HK-2 (cell line): ENCODE data around the gene TMEM240.
"Not testable (repeated sequence)": the region's sequence is repeated elsewhere in the genome, so short reads cannot be mapped to it uniquely, and the experiment has no call there.

Source experiments
- DNase-seq: peaks from one replicate; pipeline ENCODE4 v3.0.0-alpha.2; 2018; ENCODE audit not compliant: unreplicated experiment

The TMEM240 gene

DNA sequence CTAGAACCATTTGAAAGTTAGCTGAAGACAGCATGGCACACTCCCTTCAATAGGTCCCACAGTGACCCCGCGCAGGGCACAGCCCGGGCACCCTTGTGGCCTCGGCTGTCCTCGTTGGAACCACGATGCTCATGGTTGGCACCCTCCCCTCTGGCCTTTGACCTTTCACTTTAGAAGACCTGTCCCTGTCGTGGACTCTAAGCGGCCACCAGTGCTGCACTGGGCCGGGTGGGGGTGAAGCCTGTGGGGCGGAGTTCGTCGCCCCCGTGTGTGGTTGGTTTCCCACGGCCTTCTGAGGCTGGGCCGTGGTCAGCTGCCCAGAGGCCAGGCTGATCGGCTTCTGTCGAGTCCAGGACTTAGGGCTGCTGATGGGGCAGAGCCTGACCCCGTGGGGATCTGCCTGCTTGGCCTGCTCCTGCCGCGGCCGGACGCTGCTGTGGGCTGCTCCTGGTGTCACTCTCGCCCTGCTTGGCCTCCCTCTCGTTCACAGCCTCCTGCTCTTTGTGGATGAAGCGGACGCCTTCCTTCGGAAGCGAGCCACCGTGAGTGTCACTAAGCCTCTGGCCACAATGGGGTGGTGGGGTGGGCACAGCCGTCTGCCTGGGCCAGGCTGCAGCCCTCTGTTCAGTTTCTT lies 15.6 kb downstream of the TMEM240 start:
- not testable (repeated sequence) for DNase-seq

DNA sequence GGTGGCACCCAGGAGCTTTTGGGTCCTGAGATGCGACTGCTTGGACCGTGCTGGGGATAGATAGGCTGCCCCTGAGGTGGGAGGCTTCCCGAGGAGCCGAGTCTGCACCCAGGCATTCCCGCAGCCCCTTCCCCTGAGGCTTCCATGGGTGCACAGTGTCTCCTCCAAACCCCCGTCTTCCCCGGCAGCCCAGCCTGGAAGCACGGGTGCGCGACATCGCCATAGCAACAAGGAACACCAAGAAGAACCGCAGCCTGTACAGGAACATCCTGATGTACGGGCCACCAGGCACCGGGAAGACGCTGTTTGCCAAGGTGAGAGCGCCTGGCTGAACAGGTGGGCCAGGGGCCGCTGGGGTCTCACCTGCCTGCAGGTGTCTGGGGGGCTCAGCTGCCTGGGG lies 16.8 kb downstream of the TMEM240 start:
- not testable (repeated sequence) for DNase-seq

GRCh38 chr1:1523226-1523625 lies 17.2 kb downstream of the TMEM240 start:
- not testable (repeated sequence) for DNase-seq

DNA sequence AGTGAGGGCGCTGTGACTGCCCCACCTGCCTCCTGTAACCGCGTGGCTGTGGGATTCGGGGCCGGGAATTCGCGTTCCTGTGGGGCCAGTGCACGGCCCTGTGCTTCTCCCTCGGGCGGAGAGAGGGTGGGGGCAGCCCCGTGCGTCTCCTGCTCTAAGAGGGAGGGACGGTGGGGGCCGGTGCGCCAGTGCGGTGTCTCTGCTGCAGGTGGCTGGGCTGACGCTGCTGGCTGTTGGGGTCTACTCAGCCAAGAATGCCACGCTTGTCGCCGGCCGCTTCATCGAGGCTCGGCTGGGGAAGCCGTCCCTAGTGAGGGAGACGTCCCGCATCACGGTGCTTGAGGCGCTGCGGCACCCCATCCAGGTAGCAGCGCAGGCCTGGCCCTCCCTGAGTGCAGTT lies 17.9 kb downstream of the TMEM240 start:
- DNase-seq: not testable (repeated sequence)

DNA sequence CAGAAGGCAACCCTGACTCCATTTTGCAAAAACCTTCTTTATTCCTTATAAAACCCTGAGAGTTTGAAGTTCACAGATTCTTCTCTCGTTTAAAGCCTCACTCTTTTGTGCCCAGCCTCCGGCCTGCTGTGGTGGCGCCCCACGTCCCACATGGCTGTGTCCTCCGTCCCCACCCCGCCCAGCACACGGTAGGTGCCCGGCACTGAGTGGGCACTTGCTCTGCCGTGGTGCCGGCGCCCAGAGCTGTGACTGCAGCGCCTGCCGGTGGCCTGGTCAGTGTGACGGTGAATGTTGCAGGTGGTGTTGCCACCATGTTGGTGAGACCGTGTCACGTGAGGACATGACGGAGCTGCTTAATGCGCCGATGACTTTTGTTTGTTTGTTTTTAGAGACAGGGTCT lies 19.1 kb downstream of the TMEM240 start:
- no peak for DNase-seq

DNA sequence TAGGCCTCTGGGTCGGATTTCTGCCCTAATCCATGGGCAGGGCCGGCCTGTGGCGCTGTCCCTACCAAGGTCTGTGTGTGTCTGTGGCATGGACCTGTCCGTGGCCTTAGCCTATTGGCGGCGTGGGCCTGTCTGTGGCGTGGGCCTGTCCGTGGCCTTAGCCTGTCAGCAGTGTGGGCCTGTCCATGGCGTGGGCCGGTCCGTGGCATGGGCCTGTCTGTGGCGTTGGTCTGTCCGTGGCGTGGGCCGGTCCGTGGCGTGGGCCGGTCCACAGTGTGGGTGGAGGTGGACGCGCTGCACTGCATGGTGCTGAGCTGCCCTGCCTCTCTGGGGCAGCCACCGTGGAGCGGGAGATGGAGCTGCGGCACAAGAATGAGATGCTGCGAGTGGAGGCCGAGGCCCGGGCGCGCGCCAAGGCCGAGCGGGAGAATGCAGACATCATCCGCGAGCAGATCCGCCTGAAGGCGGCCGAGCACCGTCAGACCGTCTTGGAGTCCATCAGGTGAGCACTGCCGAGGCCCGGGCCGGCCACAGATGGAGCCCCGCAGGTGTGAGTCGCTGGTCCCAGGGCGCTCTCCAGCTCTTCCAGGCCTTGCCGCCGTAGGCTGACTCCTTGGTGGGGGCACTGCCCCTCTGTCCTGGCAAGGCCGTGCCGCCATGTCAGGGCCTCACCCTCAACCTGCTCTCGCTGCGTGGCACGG lies 20.5 kb downstream of the TMEM240 start:
- DNase-seq: not testable (repeated sequence)

DNA sequence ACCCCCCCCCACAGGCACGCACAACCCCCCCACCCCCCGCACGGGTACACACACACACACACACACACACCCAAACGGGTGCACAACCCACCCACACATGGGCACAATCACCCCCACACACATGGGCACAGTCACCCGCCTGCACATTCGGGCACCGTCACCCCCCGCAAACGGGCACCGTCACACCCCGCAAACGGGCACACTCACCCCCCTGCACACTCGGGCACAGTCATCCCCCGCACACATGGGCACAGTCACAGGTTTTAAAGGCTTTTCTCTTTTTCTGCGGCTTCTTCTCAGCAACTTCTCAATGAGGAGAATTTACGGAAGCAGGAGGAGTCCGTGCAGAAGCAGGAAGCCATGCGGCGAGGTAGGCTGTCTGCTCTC lies 21.8 kb downstream of the TMEM240 start:
- DNase-seq: not testable (repeated sequence)

DNA sequence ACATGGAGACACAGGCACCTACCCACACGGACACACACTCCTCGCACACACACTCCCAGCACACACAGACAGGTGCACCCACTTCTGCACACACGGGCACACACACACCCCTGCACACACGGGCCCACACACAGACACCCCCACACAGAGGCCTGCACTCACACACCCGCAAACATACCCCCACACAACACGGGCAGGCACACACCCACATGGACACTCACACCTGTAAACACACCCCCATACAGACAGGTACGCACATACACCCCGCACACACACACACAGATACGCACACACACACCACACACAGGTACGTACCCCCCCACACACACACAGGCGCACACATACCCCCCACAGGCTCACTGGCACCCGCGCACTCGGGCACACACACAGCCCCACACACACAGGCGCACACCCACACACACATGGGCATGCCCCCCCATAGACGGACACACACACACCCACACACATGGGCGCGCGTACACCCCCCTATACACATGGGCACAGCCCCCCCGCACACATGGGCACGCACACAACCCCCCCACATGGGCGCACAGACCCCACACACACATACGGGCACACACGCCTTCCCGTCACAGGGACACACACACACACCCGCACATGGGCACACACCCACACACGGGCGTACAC lies 22.3 kb downstream of the TMEM240 start:
- no peak for DNase-seq

DNA sequence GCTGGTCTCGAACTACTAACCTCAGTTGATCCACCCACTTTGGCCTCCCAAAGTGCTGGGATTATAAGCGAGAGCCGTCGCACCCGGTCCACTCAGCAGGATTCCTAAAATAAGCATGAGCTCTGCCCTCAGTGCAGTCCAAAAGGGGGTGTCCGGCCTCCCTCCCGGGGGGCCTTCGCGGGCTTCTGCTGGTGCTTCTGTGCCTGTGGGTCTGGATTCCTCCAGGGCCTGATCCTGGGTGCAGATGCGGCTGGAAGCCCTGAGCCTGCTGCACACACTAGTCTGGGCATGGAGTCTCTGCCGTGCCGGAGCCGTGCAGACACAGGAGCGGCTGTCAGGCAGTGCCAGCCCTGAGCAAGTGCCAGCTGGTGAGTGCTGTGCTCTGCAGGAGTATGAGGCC lies 23.5 kb downstream of the TMEM240 start:
- not testable (repeated sequence) for DNase-seq

- not testable (repeated sequence) for DNase-seq
Measured at GRCh38 chr1:1514376-1514775, 26.0 kb downstream of the TMEM240 start.

- DNase-seq: not testable (repeated sequence)
Measured at GRCh38 chr1:1513675-1514074, 26.7 kb downstream of the TMEM240 start.

DNA sequence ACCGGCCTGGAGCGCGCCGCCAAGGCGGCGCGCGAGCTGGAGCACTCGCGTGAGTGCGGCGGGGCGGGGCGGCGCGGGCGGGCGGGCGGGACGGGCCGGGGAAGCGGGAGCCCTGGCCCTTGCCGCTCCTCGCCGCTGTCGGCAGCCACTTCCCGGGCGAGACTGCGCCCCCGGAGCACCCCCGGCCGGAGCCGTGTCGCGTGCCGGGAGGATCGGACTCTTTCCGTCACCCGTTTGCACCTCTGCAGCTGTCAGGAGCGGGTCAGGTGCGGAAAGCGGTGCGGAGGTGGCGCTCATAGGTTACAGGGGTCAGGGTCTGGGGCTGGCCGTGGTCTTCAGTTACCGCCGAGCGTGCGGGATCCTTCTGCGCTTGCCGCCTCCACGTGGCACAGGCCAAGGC lies 28.0 kb downstream of the TMEM240 start:
- DNase-seq: not testable (repeated sequence)

GRCh38 chr1:1511533-1512285 lies 28.7 kb downstream of the TMEM240 start, which contains the start of gene ATAD3A:
TSS of gene ATAD3A (plus strand) at chr1:1512162. CDS start at chr1:1512269, 107 bp downstream.
- DNase-seq: peak; percentile 97

GRCh38 chr1:1510912-1511532 lies 29.4 kb downstream of the TMEM240 start:
- DNase-seq: peak; percentile 31

DNA sequence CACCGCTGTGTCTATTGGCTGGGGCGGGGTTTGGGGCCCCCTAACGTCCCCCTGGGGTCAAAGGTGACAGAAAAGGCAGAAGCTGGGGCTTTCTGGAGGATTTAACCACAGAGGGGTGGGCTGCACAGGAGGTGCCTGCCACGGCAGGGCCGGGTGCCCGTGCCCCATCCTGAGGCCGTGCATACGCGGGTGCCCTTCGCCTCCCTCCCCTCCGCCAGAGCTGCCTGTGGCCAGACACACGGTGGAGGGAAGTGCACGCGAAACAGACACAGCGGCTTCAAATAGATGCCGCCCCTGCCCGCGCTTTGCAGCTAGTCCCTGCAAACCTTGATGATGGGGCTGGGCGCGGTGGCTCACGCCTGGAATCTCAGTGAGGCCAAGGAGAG lies 31.0 kb downstream of the TMEM240 start:
- DNase-seq: not testable (repeated sequence)

DNA sequence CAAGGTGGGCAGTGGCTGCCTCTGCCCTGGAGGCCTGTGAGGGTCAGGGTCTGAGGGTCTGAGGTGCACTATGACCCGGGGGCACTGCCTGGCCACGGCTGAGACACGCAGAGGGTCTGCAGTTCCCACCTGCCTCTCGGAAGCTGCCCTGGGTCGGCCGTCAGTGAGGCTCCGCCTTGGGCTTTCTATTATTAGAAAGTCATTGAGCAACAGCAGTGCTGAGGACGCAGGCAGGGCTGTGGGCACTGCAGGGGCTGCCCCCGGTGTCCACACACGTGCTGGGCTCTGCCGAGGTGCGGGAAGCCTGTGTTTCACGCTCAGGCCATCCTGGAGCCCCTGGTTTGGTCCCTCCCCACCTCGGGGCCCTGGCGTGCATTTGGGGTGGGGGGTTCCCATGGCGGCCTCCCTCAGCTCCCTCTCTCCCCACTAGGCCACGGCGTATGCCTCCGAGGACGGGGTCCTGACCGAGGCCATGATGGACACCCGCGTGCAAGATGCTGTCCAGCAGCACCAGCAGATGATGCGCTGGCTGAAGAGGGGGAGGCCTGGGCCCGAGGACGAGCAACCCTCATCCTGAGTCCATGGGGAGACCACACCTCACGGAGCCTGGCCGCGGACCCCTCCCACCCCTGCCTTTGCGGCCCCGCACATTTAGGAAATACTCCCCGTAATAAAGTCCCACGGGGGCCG lies 31.5 kb downstream of the TMEM240 start:
- not testable (repeated sequence) for DNase-seq

GRCh38 chr1:1507305-1507704 lies 33.1 kb downstream of the TMEM240 start:
- no peak for DNase-seq

DNA sequence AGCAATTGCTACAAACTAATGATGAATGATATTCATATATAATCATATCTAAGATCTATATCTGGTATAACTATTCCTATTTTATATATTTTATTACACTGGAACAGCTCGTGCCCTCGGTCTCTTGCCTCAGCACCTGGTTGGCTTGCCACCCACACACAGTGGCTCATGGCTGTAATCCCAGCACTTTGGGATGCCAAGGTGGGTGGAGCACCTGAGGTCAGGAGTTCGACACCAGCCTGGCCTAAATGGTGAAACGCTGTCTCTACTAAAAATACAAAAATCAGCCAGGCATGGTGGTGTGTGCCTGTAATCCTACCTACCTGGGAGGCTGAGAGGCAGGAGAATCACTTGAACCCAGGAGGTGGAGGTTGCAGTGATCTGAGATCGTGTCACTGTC lies 34.6 kb downstream of the TMEM240 start:
- peak; percentile 19 for DNase-seq

DNA sequence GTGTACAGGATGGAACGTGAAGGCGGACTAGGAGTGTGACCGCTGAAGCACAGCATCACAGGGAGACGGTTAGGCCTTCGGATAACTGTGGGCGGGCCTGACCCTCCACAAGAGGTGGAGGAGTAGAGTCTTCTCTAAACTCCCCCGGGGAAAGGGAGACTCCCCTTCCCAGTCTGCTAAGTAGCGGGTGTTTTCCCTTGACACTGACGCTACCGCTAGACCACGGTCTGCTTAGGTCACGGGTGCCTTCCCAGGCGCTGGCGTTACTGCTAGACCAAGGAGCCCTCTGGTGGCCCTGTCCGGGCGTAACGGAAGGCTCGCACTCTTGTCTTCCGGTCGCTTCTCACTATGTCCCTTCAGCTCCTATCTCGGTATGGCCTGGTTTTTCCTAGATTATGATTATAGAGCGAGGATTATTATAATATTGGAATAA lies 35.0 kb downstream of the TMEM240 start:
- DNase-seq: not testable (repeated sequence)

GRCh38 chr1:1504777-1505365 lies 35.6 kb downstream of the TMEM240 start:
- peak; percentile 85 for DNase-seq
